ENCODE data around the gene TNP1.

Gene TNP1

GRCh38 chr2:216837740-216838139 lies 22.1 kb downstream of the TNP1 start:
- no peak for DNase-seq

GRCh38 chr2:216833061-216833460 lies 26.8 kb downstream of the TNP1 start:
- no peak for DNase-seq

GRCh38 chr2:216830346-216830745 lies 29.5 kb downstream of the TNP1 start:
- no peak for DNase-seq

- no peak for DNase-seq
Observed at GRCh38 chr2:216829533-216829932, 30.3 kb downstream of the TNP1 start.

- DNase-seq, result no peak
Observed at GRCh38 chr2:216827073-216827720, 32.7 kb downstream of the TNP1 start.

- no peak for DNase-seq
Observed at GRCh38 chr2:216822470-216822869, 37.4 kb downstream of the TNP1 start.

- no peak for DNase-seq
Observed at GRCh38 chr2:216820709-216821108, 39.2 kb downstream of the TNP1 start.

GRCh38 chr2:216819766-216820165 lies 40.1 kb downstream of the TNP1 start:
- DNase-seq, result no peak

GRCh38 chr2:216819055-216819454 lies 40.8 kb downstream of the TNP1 start:
- no peak for DNase-seq

GRCh38 chr2:216810399-216811160 lies 49.3 kb downstream of the TNP1 start:
- DNase-seq, result no peak

All from NCI-H1930 (cell line).